GM18873 (cell line): Measurements from ENCODE around the gene RIT1.
"Not testable (repeated sequence)": the region's sequence is repeated elsewhere in the genome, so short reads cannot be mapped to it uniquely, and the experiment has no call there.

Experiments
- ATAC-seq: cut with Tn5 transposase; IDR thresholded peaks from one replicate; pipeline ENCODE4 v1.9.1; 2021; ENCODE audit warnings: mild to moderate bottlenecking, moderate library complexity, moderate number of reproducible peaks; ENCODE audit not compliant: unreplicated experiment, low FRiP score

The RIT1 gene

GRCh38 chr1:155895617-155896016, 15.5 kb downstream of the RIT1 start:
- not testable (repeated sequence) for ATAC-seq

- no peak for ATAC-seq
Measured at GRCh38 chr1:155893389-155894142, 17.6 kb downstream of the RIT1 start.

- ATAC-seq = no peak
Measured at GRCh38 chr1:155892796-155893195, 18.4 kb downstream of the RIT1 start.

GRCh38 chr1:155890251-155890650, 20.9 kb downstream of the RIT1 start:
- no peak for ATAC-seq

GRCh38 chr1:155889566-155889965, 21.6 kb downstream of the RIT1 start:
- no peak for ATAC-seq

GRCh38 chr1:155888481-155888880, 22.7 kb downstream of the RIT1 start:
- no peak for ATAC-seq

- ATAC-seq = no peak
Measured at GRCh38 chr1:155884982-155885381, 26.2 kb downstream of the RIT1 start.

- no peak for ATAC-seq
Measured at GRCh38 chr1:155884031-155884960, 26.9 kb downstream of the RIT1 start.

- no peak for ATAC-seq
Measured at GRCh38 chr1:155882766-155883165, 28.4 kb downstream of the RIT1 start.

- ATAC-seq = no peak
Measured at GRCh38 chr1:155882235-155882634, 28.9 kb downstream of the RIT1 start.

GRCh38 chr1:155880950-155881349, 30.2 kb downstream of the RIT1 start:
- ATAC-seq = no peak

GRCh38 chr1:155880251-155880650, 30.9 kb downstream of the RIT1 start:
- ATAC-seq = no peak

- no peak for ATAC-seq
Measured at GRCh38 chr1:155877945-155878344, 33.2 kb downstream of the RIT1 start.

GRCh38 chr1:155873860-155874259, 37.3 kb downstream of the RIT1 start:
- ATAC-seq = no peak

GRCh38 chr1:155872527-155872926, 38.6 kb downstream of the RIT1 start:
- ATAC-seq = no peak

- no peak for ATAC-seq
Measured at GRCh38 chr1:155871390-155871789, 39.8 kb downstream of the RIT1 start.

GRCh38 chr1:155867766-155868165, 43.4 kb downstream of the RIT1 start:
- ATAC-seq = no peak

GRCh38 chr1:155864393-155864792, 46.8 kb downstream of the RIT1 start:
- ATAC-seq = no peak

- ATAC-seq = no peak
Measured at GRCh38 chr1:155861896-155862295, 49.3 kb downstream of the RIT1 start.

- no peak for ATAC-seq
Measured at GRCh38 chr1:155860970-155861510, 50.1 kb downstream of the RIT1 start.
